Testis (tissue), 2 donors: ENCODE data around the gene F5.

Experiments used
- CTCF ChIP-seq, 3 experiments: fragments of 450-650 bp in 2 of 3; fragments of 200-600 bp in 1 of 3; sonication (generic) in 1 of 3; IDR thresholded peaks; one replicate each; pipeline ENCODE4 v1.5.1; 2016 to 2019; ENCODE audit warnings: antibody characterized with exemption in 3 of 3, mild to moderate bottlenecking in 2 of 3, moderate library complexity in 1 of 3
- POLR2A ChIP-seq: fragments of 450-650 bp; IDR thresholded peaks from one replicate; pipeline ENCODE4 v1.6.1; 2017; ENCODE audit warnings: antibody characterized with exemption, mild to moderate bottlenecking, moderate library complexity

GRCh38 chr1:169623132-169623926 is 37.0 kb upstream of the F5 start:
- TF ChIP-seq CTCF (IDR thresholded peaks at IDR 0.05) (no peak), POLR2A (no peak)
